K562 (cell line): ENCODE measurements around the gene KMT2A. TPM values are rescaled to one million over a fixed set of nuclear protein-coding genes. Genes with fewer than 3 reads are reported as not detected.
A peak's percentile ranks its signal among the peaks of the same experiment; 100 is the strongest.

Experiments used
- ARID4B ChIP-seq: sonication (generic); formaldehyde crosslinking; IDR thresholded peaks from 2 replicates; pipeline ENCODE4 v1.8.0; 2022; ENCODE audit warnings: mild to moderate bottlenecking, missing genetic modification reagents
- ATF3 ChIP-seq, 2 experiments: fragments of 450-650 bp in 1 of 2; sonication (generic) in 1 of 2; formaldehyde crosslinking in 1 of 2; IDR thresholded peaks in 1 of 2; conservative IDR thresholded peaks in 1 of 2; 2 replicates each; pipeline versions ENCODE4 v1.6.1 to v1.8.1; 2016 to 2023; ENCODE audit warnings: mild to moderate bottlenecking in 2 of 2, moderate library complexity in 2 of 2, inconsistent platforms in 1 of 2, missing genetic modification reagents in 1 of 2
- ETS2 ChIP-seq: IDR thresholded peaks from 2 replicates; pipeline ENCODE4 v1.6.1; 2016; ENCODE audit warnings: borderline replicate concordance, missing genetic modification characterization, mild to moderate bottlenecking, moderate library complexity, missing compliant biosample characterization; ENCODE audit not compliant: poor library complexity, severe bottlenecking
- GABPB2 ChIP-seq: fragments of 250-450 bp; sonication (Bioruptor Pico); conservative IDR thresholded peaks from 2 replicates; pipeline ENCODE4 v1.5.1; 2021; ENCODE audit warnings: mild to moderate bottlenecking
- HDAC3 ChIP-seq: fragments of 450-650 bp; IDR thresholded peaks from 2 replicates; pipeline ENCODE4 v1.6.1; 2018; ENCODE audit warnings: borderline replicate concordance, mild to moderate bottlenecking, moderate library complexity; ENCODE audit not compliant: partially characterized antibody
- HES1 ChIP-seq: fragments of 450-650 bp; IDR thresholded peaks from 2 replicates; pipeline ENCODE4 v1.6.1; 2016; ENCODE audit warnings: low read depth, mild to moderate bottlenecking, moderate library complexity
- HMG20A ChIP-seq: fragments of 450-650 bp; formaldehyde crosslinking; conservative IDR thresholded peaks from 2 replicates; pipeline ENCODE4 v1.4.0; 2020; ENCODE audit warnings: mild to moderate bottlenecking, mixed read lengths
- KLF1 ChIP-seq: fragments of 450-650 bp; IDR thresholded peaks from 2 replicates; pipeline ENCODE4 v1.6.1; 2016; ENCODE audit warnings: missing genetic modification characterization, missing compliant biosample characterization
- MEF2D ChIP-seq: conservative IDR thresholded peaks from 2 replicates; pipeline ENCODE4 v1.6.1; 2016; ENCODE audit warnings: low read depth, missing genetic modification characterization, missing compliant biosample characterization
- ZFP91 ChIP-seq: sonication (generic); formaldehyde crosslinking; IDR thresholded peaks from 2 replicates; pipeline ENCODE4 v1.8.0; 2022; ENCODE audit warnings: mild to moderate bottlenecking, missing genetic modification reagents
- ZNF696 ChIP-seq: fragments of 250-450 bp; sonication (Bioruptor Pico); conservative IDR thresholded peaks from 2 replicates; pipeline ENCODE4 v1.4.0; 2020; ENCODE audit warnings: mild to moderate bottlenecking, moderate library complexity
- polyA plus RNA-seq, 8 experiments: library from polyadenylated mRNA; depleted of rRNA in 4 of 8; stranded (reverse) in 5 of 8; unstranded in 3 of 8; fragments of >200 nt; fragmentation: Nextera tagmentation in 2 of 8; fragmentation: Illumina TruSeq in 1 of 8; extraction: Ambion mirVana in 2 of 8; extraction: Trizol in 1 of 8; gene quantifications; 2 replicates each; pipeline versions ENCODE4 v1.2.1 to v1.2.3, GENCODE V29; 2011 to 2014; ENCODE audit warnings: inconsistent platforms in 1 of 8, missing spikeins in 1 of 8
- total RNA-seq, 7 experiments: library from RNA; depleted of rRNA in 6 of 7; stranded (reverse); fragments of >200 nt in 6 of 7; fragmentation: Illumina TruSeq in 2 of 7; extraction: Trizol in 2 of 7; gene quantifications; 2 replicates each; pipeline versions ENCODE4 v1.2.1 to v1.2.3, GENCODE V29; 2011 to 2021; ENCODE audit warnings: low replicate concordance in 1 of 7
- TF ChIP-seq, protein P1 (sequence below): fragments of 250-450 bp; sonication (Bioruptor Pico); IDR thresholded peaks from 2 replicates; pipeline ENCODE4 v1.4.0; 2020

Gene KMT2A
- total and polyA plus RNA-seq, 9 of the 15 experiments (the other 6 are each of a cell fraction or from before 2014, with no cell fraction given): 9.6 to 59.9 (median 32.6) TPM

DNA sequence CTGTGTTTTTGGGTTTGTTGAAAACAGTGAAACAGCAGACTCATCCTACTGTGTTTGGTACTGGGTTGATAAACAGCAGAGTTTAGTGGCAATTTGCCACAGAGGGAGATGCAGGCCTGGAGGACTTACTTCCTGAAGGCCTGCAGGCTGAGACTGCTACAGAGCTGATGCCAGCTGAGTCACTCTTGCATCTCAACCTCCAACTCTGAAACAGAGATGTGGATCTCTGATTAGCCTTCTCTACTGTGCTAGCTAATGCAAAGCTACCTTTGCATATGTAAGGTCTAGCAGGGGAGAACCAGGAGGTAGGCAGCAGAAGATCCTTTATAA, 20.6 kb upstream of the KMT2A start (continued):
- TF ChIP-seq, protein P1, sequence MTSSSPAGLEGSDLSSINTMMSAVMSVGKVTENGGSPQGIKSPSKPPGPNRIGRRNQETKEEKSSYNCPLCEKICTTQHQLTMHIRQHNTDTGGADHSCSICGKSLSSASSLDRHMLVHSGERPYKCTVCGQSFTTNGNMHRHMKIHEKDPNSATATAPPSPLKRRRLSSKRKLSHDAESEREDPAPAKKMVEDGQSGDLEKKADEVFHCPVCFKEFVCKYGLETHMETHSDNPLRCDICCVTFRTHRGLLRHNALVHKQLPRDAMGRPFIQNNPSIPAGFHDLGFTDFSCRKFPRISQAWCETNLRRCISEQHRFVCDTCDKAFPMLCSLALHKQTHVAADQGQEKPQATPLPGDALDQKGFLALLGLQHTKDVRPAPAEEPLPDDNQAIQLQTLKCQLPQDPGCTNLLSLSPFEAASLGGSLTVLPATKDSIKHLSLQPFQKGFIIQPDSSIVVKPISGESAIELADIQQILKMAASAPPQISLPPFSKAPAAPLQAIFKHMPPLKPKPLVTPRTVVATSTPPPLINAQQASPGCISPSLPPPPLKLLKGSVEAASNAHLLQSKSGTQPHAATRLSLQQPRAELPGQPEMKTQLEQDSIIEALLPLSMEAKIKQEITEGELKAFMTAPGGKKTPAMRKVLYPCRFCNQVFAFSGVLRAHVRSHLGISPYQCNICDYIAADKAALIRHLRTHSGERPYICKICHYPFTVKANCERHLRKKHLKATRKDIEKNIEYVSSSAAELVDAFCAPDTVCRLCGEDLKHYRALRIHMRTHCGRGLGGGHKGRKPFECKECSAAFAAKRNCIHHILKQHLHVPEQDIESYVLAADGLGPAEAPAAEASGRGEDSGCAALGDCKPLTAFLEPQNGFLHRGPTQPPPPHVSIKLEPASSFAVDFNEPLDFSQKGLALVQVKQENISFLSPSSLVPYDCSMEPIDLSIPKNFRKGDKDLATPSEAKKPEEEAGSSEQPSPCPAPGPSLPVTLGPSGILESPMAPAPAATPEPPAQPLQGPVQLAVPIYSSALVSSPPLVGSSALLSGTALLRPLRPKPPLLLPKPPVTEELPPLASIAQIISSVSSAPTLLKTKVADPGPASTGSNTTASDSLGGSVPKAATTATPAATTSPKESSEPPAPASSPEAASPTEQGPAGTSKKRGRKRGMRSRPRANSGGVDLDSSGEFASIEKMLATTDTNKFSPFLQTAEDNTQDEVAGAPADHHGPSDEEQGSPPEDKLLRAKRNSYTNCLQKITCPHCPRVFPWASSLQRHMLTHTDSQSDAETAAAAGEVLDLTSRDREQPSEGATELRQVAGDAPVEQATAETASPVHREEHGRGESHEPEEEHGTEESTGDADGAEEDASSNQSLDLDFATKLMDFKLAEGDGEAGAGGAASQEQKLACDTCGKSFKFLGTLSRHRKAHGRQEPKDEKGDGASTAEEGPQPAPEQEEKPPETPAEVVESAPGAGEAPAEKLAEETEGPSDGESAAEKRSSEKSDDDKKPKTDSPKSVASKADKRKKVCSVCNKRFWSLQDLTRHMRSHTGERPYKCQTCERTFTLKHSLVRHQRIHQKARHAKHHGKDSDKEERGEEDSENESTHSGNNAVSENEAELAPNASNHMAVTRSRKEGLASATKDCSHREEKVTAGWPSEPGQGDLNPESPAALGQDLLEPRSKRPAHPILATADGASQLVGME (CRISPR knock-in tag): peak; percentile 98
- TF ChIP-seq ZFP91 (no peak), ZNF696 (CRISPR knock-in tag) (no peak), HES1 (peak; percentile 72; the same call in 1 of the 2 replicates), ETS2 (tag) (no peak), HDAC3 (peak; percentile 69), KLF1 (tag) (no peak), ATF3 (IDR thresholded peaks at IDR 0.05) (peak; percentile 90), ATF3 (CRISPR knock-in tag; conservative IDR thresholded peaks at IDR 0.05) (peak; percentile 75), GABPB2 (CRISPR knock-in tag) (no peak), HMG20A (CRISPR knock-in tag) (no peak), ARID4B (CRISPR knock-in tag) (0 out of 2 replicates have a peak, but pooled peaks have one; percentile 49), MEF2D (tag) (peak; percentile 63; the same call in 1 of the 2 replicates)
